CD4-positive, alpha-beta T cell treated with Interleukin-15 for 1 hour (primary cell): Measurements from ENCODE around the gene NPM1.
"Not testable (repeated sequence)": the region's sequence is repeated elsewhere in the genome, so short reads cannot be mapped to it uniquely, and the experiment has no call there.

Experiments used
- DNase-seq: peaks from one replicate; pipeline ENCODE4 v3.0.0-alpha.2; 2020

The NPM1 gene, protein sequence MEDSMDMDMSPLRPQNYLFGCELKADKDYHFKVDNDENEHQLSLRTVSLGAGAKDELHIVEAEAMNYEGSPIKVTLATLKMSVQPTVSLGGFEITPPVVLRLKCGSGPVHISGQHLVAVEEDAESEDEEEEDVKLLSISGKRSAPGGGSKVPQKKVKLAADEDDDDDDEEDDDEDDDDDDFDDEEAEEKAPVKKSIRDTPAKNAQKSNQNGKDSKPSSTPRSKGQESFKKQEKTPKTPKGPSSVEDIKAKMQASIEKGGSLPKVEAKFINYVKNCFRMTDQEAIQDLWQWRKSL

DNA sequence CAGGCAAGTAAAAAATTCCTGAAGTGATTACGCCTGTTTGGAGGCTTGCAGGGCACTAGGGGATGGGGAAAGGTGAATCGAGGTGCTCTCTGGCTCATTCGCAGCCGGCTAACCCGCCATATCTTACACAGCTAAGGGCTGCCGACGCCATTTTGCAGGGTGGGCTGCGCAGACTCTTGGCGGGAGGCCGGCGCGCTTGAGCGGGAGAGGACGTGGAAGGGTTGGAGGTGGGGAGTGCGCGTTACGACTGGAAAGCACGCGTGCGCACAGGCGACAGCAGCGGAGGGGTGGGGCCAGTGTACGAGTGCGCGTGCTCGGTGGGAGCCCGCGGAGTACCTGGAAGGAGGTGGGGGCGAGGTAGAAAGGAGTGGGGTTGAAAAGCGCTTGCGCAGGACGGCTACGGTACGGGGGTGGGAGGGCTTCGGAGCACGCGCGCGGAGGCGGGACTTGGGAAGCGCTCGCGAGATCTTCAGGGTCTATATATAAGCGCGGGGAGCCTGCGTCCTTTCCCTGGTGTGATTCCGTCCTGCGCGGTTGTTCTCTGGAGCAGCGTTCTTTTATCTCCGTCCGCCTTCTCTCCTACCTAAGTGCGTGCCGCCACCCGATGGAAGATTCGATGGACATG is at the start of gene NPM1:
TSS of gene NPM1 (plus strand) at position 505 of the 625 bp plus-strand sequence. CDS start at position 605, 100 bp downstream.
- peak; percentile 99 for DNase-seq

DNA sequence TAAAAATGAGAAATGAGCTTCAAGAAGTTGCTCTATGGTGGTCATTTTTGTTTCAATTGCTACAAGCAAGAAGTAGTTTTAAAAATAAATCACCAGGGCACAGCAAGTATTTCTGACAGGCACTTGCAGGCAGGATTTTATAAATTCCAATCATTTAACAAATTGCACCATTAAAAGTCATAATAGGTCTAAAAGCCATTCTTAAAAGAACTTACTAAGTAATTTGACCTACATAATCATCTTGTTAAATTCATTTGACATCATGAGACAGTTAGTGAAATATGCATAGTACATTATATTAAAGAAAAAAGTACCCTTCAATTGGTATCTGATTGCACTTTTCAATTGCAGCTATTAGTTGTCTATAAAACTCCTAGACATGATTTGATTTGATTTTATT is 47.6 kb upstream of the NPM1 start:
- DNase-seq, result no peak

DNA sequence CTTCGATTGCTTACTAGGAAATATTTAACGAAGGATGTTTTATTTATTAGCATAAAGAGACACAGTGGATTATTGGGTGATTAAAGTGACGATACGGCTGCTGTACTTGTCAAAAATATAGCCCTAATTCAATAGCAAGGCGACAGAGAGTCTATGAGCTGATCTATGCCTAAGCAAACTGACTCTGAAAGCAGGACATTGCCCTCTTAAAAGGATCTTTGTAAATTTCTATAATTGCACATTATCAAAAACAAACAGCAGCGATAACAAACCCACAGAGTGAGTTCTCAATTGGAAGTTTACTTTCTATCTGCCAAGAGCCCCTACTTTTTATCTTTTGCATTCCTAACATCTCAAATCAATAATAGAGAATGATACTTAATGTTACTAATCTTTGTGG is 47.2 kb upstream of the NPM1 start:
- DNase-seq, result no peak

DNA sequence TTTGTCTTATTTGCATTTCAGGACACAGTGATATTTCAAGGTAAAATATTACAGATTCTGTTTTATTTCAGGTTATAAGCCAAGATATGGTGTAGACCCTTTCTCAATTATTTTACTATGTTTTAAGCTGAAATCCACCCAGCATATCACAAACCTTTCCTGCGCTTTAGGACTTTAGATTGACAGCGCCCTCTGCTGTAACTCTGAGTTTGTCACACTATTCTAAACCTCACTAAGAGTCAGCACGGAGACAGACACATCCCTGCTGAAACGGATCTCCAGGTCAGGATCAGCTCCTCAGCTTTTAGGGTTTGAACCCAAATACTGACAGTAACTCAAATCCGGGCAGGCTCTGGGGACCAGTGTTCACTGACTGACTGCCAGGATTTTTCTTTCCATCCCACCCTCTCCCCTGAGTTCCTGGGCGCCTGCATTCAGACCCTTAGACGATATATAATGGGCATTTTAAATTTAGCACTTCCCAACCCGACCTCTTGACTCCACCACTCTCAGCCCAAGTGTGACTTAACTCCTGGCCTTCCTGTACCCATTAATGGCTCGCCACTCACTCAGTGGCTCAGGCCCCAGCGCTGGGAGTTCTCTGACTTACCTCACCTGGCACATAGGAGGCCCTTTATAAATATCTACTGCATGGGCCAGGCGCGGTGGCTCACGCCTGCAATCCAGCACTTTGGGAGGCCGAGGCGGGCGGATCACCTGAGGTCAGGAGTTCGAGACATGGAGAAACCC is 45.1 kb upstream of the NPM1 start:
- DNase-seq, result no peak

- DNase-seq, result no peak
Measured at GRCh38 chr5:171344936-171345608, 42.6 kb upstream of the NPM1 start.

DNA sequence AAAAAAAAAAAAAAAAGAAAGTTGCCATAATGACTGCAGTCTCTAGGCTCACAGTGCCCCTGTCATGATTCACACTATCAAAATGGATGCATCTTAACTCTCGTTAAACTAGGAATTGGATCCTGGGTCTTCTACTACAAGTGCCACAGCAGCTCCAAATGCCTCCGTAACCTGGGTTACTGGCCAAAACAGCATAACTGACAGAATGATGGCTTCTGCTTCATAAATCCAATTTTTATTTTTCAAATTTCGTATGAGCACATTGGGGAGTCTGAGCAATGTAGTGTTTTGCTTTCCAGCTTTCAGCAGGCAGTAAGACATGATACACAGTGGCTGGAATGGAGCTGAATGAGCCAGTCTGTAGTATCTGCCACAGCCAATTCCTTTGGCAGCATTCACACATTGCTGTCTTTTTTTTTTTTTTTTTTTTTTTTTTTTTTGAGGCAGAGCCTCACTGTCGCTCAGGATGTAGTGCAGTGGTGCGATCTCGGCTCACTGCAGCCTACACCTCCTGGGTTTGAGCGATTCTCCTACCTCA is 36.0 kb upstream of the NPM1 start:
- no peak for DNase-seq

DNA sequence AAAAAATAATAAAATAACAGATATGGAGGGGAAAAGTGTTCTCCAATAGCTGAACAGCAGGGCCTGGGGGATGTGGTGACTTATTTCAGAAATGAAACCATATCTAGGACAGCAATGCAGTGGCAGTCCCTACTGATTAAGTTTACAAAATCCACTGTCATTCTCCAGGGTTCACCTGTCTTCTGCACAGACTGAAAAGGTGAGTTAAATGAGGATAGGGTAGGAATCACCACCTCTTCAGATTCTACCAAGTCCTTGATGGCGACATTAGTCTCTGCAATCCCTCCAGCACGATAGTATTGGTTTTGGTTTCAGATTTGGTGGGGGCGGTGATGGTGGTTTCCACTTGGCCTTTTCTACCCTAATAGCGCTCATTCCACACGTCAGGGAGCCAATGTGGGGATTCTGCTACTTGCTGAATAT is 32.3 kb upstream of the NPM1 start:
- no peak for DNase-seq

GRCh38 chr5:171357843-171358242 is 29.8 kb upstream of the NPM1 start:
- no peak for DNase-seq

DNA sequence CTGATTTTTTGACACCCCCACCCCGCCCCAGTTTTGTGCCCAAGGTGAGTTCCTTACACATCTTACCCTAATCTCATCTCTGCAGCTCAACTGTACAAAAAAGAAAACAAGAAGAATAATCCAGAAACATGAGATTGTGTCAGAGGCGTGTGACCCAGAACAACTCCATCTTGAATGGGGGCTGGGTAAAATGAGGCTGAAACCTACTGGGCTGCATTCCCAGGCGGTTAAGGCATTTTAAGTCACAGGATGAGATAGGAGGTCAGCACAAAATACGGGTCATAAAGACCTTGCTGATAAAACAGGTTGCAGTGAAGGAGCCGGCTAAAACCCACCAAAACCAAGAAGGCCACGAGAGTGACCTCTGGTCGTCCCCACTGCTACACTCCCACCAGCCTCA is 26.5 kb upstream of the NPM1 start:
- DNase-seq, result not testable (repeated sequence)

DNA sequence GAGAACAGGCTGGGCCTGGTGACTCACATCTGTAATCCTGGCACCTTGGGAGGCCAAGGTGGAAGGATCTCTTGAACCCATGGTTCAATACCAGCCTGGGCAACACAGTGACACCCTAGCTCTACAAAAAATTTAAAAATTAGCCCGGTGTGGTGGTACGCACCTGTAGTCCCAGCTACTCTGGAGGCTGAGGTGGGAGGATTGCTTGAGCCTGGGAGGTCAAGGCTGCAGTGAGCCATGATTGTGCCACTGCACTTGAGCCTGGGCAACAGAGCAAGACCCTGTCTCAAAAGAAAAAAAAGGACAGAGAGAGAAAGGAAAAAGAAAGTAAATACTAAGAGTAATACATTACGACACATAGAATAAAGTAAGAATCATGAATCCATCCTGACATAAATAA is 24.4 kb upstream of the NPM1 start:
- not testable (repeated sequence) for DNase-seq

GRCh38 chr5:171363846-171364245 is 23.8 kb upstream of the NPM1 start:
- DNase-seq, result no peak

GRCh38 chr5:171365351-171365750 is 22.3 kb upstream of the NPM1 start:
- no peak for DNase-seq

DNA sequence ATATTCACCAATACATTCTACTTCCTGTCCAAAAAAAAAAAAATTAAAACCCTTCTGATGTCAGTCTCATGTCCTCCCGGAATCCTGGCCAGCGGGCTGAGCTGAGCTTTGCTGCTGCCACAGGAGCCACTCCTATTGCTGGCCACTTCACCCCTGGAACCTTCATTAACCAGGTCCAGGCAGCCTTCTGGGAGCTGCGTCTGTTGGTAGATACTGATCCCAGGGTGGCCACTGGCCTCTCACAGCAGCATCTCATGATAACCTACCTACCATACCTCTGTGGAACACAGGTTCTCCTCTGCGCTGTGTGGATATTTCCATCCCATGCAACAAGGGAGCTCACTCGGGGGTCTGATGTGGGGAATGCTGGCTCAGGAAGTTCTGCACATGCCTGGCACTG is 21.0 kb upstream of the NPM1 start:
- no peak for DNase-seq

GRCh38 chr5:171367424-171368370 is 20.0 kb upstream of the NPM1 start:
- no peak for DNase-seq

- no peak for DNase-seq
Measured at GRCh38 chr5:171369056-171369455, 18.6 kb upstream of the NPM1 start.

- no peak for DNase-seq
Measured at GRCh38 chr5:171369898-171370297, 17.8 kb upstream of the NPM1 start.

- DNase-seq, result not testable (repeated sequence)
Measured at GRCh38 chr5:171370881-171371280, 16.8 kb upstream of the NPM1 start.

DNA sequence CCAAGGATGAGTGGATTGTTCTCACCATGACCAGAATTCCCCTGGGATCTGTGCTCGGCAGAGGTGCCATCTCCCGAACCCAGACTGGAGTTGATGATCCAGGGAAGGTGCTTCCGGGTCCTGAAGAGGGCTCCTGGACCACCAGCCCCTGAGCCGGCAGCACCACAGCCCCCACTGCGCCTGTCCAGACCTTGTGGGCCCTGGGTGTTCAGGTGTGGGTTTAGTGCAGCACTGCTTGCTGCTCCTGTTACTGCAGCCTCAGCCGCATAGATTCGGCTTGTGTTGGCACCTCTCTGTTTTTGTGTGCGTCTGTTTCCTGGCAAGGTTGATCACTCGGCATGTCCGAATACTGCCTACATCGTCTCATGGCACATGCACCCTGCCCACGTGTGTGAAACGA is 16.3 kb upstream of the NPM1 start:
- no peak for DNase-seq

GRCh38 chr5:171379961-171380360 is 7.7 kb upstream of the NPM1 start:
- no peak for DNase-seq

DNA sequence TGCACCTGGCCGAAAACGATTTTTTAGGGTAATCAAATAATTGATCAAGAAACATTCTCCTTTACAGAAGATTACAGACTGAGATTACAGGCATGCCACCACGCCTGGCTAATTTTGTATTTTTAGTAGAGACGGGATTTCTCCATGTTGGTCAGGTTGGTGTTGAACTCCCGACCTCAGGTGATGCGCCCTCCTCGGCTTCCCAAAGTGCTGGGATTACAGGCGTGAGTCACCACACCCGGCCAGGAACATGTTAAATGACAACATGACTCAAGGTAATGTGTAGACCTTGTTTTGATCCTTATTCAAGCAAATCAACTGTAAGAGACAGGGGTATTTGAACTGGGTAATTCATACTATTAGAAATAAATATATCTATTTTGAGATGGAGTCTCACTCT is 3.2 kb upstream of the NPM1 start:
- DNase-seq, result not testable (repeated sequence)

GRCh38 chr5:171384999-171385398 is 2.6 kb upstream of the NPM1 start:
- not testable (repeated sequence) for DNase-seq
